ENCODE data around the gene DLGAP1. TPM values are rescaled to one million over a fixed set of nuclear protein-coding genes. Genes with fewer than 3 reads are reported as not detected.

DLGAP1 gene
- total and polyA plus RNA-seq, 2 experiments from 2014 or later, result 0.13 to 0.22 TPM

DNA sequence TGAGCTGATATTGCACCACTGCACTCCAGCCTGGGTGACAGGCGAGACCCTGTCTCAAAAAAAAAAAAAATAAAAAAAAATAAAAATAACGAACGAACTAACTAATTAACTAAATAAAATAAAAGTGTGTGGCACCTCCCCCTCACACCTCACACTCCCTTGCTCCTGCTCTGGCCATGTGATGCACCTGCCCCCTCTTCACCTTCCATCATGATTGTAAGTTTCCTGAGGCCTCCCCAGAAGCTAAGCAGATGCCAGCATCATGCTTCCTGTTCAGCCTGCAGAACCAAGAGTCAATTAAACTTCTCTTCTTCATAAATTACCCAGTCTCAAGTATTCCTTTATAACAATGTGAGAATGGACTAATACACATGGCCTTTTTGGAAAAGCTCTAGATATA, 773.0 kb downstream of the DLGAP1 start:
- TF ChIP-seq EZH2phosphoT487 (IDR thresholded peaks at IDR 0.05; ENCODE audit: insufficient read depth, low read depth) (no peak), EZH2 (IDR thresholded peaks at IDR 0.05; ENCODE audit: insufficient read depth, poor library complexity, severe bottlenecking) (no peak)
- 96 to 100% methylated on average over 3 of the region's 3 CpGs for WGBS, 2 experiments (ENCODE audit: low coverage in 1 of 2, low lambda C conversion rate in 2 of 2, missing lambda C conversion rate in 2 of 2)
- Histone ChIP-seq H2AFZ (no peak overlapping the region), H3F3A (ENCODE audit: insufficient read depth) (0 out of 2 replicates have a peak, but pooled peaks cover 5% of the 10 kb centered on the region), H3K27me3 (replicated peaks; ENCODE audit: insufficient read depth) (no peaks in the 10 kb centered on the region), H3K4me2 (ENCODE audit: unreplicated experiment) (no peak overlapping the region), H3K9me2 (ENCODE audit: insufficient read depth) (no peaks in the 10 kb centered on the region), H3K36me3 (ENCODE audit: low read depth) (no peaks in the 10 kb centered on the region), H3K9ac (no peak overlapping the region), H3K79me2 (ENCODE audit: insufficient read depth) (no peaks in the 10 kb centered on the region), H3K4me3 (no peak overlapping the region), H3K27ac (no peak overlapping the region), H3K4me1 (ENCODE audit: insufficient read depth) (peaks cover 7% of the 10 kb centered on the region), H4K20me1 (ENCODE audit: insufficient read depth) (no peaks in the 10 kb centered on the region), H3K9me3 (ENCODE audit: low read depth) (no peaks in the 10 kb centered on the region)
- no peak for DNase-seq
- in situ Hi-C loops (cut with MboI), result no loop called here

DNA sequence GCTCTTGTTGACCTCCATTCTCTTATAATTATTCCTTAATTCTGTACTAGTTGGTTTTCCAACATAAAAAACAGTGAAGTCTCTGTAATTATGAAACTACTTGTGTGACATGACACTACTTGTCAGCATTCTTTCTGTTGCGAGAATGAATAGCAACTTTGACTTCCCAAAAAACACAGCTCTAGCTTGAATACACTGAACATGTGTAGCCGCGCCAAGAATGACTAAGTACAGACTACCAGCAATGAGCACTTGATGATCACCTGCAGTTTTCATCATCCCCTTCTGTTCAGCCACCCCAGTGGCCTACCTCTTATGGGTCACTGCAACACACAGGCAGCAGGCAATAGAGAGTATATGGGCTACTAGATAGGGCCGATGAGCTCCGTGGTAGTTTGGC, 775.9 kb downstream of the DLGAP1 start:
- Histone ChIP-seq H3K9me2 (ENCODE audit: insufficient read depth) (no peaks in the 10 kb centered on the region), H3K36me3 (ENCODE audit: low read depth) (no peaks in the 10 kb centered on the region), H3K9me3 (ENCODE audit: low read depth) (no peaks in the 10 kb centered on the region), H3K9ac (no peak overlapping the region), H3K4me1 (ENCODE audit: insufficient read depth) (peaks cover 7% of the 10 kb centered on the region), H4K20me1 (ENCODE audit: insufficient read depth) (no peaks in the 10 kb centered on the region), H3K27me3 (replicated peaks; ENCODE audit: insufficient read depth) (no peaks in the 10 kb centered on the region), H3K4me2 (ENCODE audit: unreplicated experiment) (no peak overlapping the region), H3F3A (ENCODE audit: insufficient read depth) (0 out of 2 replicates have a peak, but pooled peaks cover 5% of the 10 kb centered on the region), H3K79me2 (ENCODE audit: insufficient read depth) (no peaks in the 10 kb centered on the region), H3K27ac (no peak overlapping the region), H3K4me3 (no peak overlapping the region), H2AFZ (no peak overlapping the region)
- in situ Hi-C loops (cut with MboI), result no loop called here
- no peak for DNase-seq
- TF ChIP-seq EZH2 (IDR thresholded peaks at IDR 0.05; ENCODE audit: insufficient read depth, poor library complexity, severe bottlenecking), result no peak
- no peak for TF ChIP-seq EZH2phosphoT487 (IDR thresholded peaks at IDR 0.05; ENCODE audit: insufficient read depth, low read depth)
- 89 to 92% methylated on average over 5 of the region's 5 CpGs for WGBS, 2 experiments (ENCODE audit: low coverage in 1 of 2, low lambda C conversion rate in 2 of 2, missing lambda C conversion rate in 2 of 2)

DNA sequence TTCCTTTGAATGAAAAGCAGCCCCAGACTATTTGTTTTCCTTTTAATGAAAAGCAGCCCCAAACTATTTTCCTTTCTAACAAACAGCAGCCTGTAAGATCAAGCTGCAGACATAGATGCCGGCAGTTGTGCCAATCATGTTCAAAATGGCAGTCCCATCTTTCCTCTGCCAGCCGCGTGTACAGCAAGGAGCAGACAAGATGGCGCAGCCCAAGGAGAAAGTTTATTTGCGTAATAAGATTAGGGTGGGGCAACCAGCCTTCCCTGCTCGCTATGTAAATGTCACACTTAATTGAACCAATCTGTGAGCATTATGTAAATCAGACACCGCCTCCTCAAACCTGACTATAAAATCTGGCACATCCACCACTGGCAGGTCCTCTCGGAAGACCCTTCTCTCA, 779.1 kb downstream of the DLGAP1 start:
- no peaks in the 10 kb centered on the region for H3K9me2 ChIP-seq (ENCODE audit: insufficient read depth)
- in situ Hi-C loops (cut with MboI), result no loop called here
- WGBS, 2 experiments (ENCODE audit: low coverage in 1 of 2, low lambda C conversion rate in 2 of 2, missing lambda C conversion rate in 2 of 2), result 66 to 76% methylated on average over 8 of the region's 8 CpGs

DNA sequence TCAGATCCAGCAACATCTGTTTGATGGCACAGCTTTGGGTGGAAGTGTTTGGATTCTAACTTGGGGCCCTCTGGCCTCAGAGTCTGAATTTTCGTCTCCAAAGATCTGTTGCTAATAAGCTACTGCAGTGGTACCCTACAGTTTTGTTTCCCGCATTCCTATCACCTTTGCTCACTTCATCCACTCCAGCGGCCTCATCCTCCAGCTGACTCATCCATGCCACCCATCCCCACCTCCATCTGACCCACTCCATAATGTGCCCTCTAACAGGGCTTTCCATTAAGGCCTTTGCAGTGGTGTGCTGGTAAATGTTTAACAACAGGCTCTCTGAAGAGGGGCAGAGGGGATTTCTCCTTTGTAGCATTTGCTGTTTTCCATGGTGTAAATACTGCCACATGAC, 779.7 kb downstream of the DLGAP1 start:
- Histone ChIP-seq H3K79me2 (ENCODE audit: insufficient read depth) (no peaks in the 10 kb centered on the region), H3F3A (ENCODE audit: insufficient read depth) (no peaks in the 10 kb centered on the region), H3K9me3 (ENCODE audit: low read depth) (no peaks in the 10 kb centered on the region), H3K4me2 (ENCODE audit: unreplicated experiment) (no peak overlapping the region), H3K4me1 (ENCODE audit: insufficient read depth) (no peaks in the 10 kb centered on the region; the same call in 1 of the 2 replicates), H4K20me1 (ENCODE audit: insufficient read depth) (no peaks in the 10 kb centered on the region), H3K27ac (no peak overlapping the region), H3K27me3 (replicated peaks; ENCODE audit: insufficient read depth) (no peaks in the 10 kb centered on the region), H3K36me3 (ENCODE audit: low read depth) (no peaks in the 10 kb centered on the region), H3K4me3 (no peak overlapping the region), H3K9ac (no peak overlapping the region), H3K9me2 (ENCODE audit: insufficient read depth) (no peaks in the 10 kb centered on the region), H2AFZ (0 out of 2 replicates have a peak overlapping the region, but pooled peaks have one; percentile 31)
- no peak for TF ChIP-seq EZH2 (IDR thresholded peaks at IDR 0.05; ENCODE audit: insufficient read depth, poor library complexity, severe bottlenecking)
- TF ChIP-seq EZH2phosphoT487 (IDR thresholded peaks at IDR 0.05; ENCODE audit: insufficient read depth, low read depth), result no peak
- DNase-seq, result peak; percentile 45
- in situ Hi-C loops (cut with MboI), result no loop called here
- WGBS, 2 experiments (ENCODE audit: low coverage in 1 of 2, low lambda C conversion rate in 2 of 2, missing lambda C conversion rate in 2 of 2), result 69 to 77% methylated on average over 3 of the region's 3 CpGs

More for the DNA sequence above, 779.1 kb downstream of the DLGAP1 start:
- Histone ChIP-seq H3F3A (ENCODE audit: insufficient read depth) (no peaks in the 10 kb centered on the region), H3K4me1 (ENCODE audit: insufficient read depth) (no peaks in the 10 kb centered on the region; the same call in 1 of the 2 replicates), H3K27me3 (replicated peaks; ENCODE audit: insufficient read depth) (no peaks in the 10 kb centered on the region), H3K4me2 (ENCODE audit: unreplicated experiment) (no peak overlapping the region), H4K20me1 (ENCODE audit: insufficient read depth) (no peaks in the 10 kb centered on the region), H3K79me2 (ENCODE audit: insufficient read depth) (no peaks in the 10 kb centered on the region), H3K9me3 (ENCODE audit: low read depth) (no peaks in the 10 kb centered on the region), H3K36me3 (ENCODE audit: low read depth) (no peaks in the 10 kb centered on the region), H2AFZ (0 out of 2 replicates have a peak overlapping the region, but pooled peaks have one; percentile 31), H3K4me3 (no peak overlapping the region), H3K9ac (no peak overlapping the region), H3K27ac (no peak overlapping the region)
- TF ChIP-seq EZH2 (IDR thresholded peaks at IDR 0.05; ENCODE audit: insufficient read depth, poor library complexity, severe bottlenecking) (no peak), EZH2phosphoT487 (IDR thresholded peaks at IDR 0.05; ENCODE audit: insufficient read depth, low read depth) (no peak)
- DNase-seq, result no peak

DNA sequence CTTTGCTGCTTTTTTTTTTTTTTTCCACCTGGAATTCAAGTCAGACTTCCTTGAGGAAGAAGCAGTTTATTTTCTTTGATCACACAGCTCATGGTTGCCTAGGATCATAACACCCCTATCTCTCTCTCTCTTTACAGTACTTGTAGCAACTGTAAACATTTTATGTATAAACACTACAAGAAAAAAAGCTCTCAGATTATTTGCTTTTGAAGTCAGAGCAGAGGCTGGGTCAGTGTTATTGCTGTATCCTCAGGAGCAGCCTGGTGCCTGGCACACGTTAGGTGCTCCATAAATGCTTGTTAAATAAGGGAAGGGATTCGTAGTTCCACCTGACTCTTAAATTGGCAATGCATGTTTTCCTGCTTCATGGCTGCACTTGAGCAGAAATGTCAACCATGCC, 783.9 kb downstream of the DLGAP1 start:
- H3K27me3 ChIP-seq (replicated peaks; ENCODE audit: insufficient read depth), result no peaks in the 10 kb centered on the region
- no peaks in the 10 kb centered on the region for H3K9me2 ChIP-seq (ENCODE audit: insufficient read depth)
- no peak for DNase-seq
- H3K79me2 ChIP-seq (ENCODE audit: insufficient read depth), result no peaks in the 10 kb centered on the region
- H3K4me2 ChIP-seq (ENCODE audit: unreplicated experiment), result no peak overlapping the region
- H4K20me1 ChIP-seq (ENCODE audit: insufficient read depth), result no peaks in the 10 kb centered on the region
- TF ChIP-seq EZH2 (IDR thresholded peaks at IDR 0.05; ENCODE audit: insufficient read depth, poor library complexity, severe bottlenecking) (no peak), EZH2phosphoT487 (IDR thresholded peaks at IDR 0.05; ENCODE audit: insufficient read depth, low read depth) (no peak)
- H3K9me3 ChIP-seq (ENCODE audit: low read depth), result no peaks in the 10 kb centered on the region
- no peaks in the 10 kb centered on the region for H3K36me3 ChIP-seq (ENCODE audit: low read depth)
- H3K4me3 ChIP-seq, result no peak overlapping the region
- no peaks in the 10 kb centered on the region; the same call in 1 of the 2 replicates for H3K4me1 ChIP-seq (ENCODE audit: insufficient read depth)
- no peak overlapping the region for H3K27ac ChIP-seq
- H3K9ac ChIP-seq, result no peak overlapping the region
- no peak overlapping the region for H2AFZ ChIP-seq
- no peaks in the 10 kb centered on the region for H3F3A ChIP-seq (ENCODE audit: insufficient read depth)
- 69 to 82% methylated on average over 2 of the region's 2 CpGs for WGBS, 2 experiments (ENCODE audit: low coverage in 1 of 2, low lambda C conversion rate in 2 of 2, missing lambda C conversion rate in 2 of 2)
- in situ Hi-C loops (cut with MboI), result no loop called here
